A549 (cell line): ENCODE data around the gene MYOF. TPM values are rescaled to one million over a fixed set of nuclear protein-coding genes. Genes with fewer than 3 reads are reported as not detected.

Experiments used
- ATAC-seq, 2 experiments: fragments of 200-7000 bp in 1 of 2; fragments of >200 bp in 1 of 2; cut with Nextera tagmentation in 1 of 2; cut with Tn5 transposase in 1 of 2; 3 replicates each; pipeline versions ENCODE4 v1.8.0 to v1.9.1; 2018 to 2020; ENCODE audit warnings: mild to moderate bottlenecking in 1 of 2, moderate library complexity in 1 of 2
- CTCF ChIA-PET: fragments of 300-600 bp; sonication (Branson Sonifier 250); formaldehyde crosslinking; extraction: SDS; loops from one replicate; lab custom pipeline; 2021; ENCODE audit warnings: antibody characterized with exemption, inconsistent platforms; lab: Yijun Ruan, JAX
- POLR2A ChIA-PET: fragments of 350-600 bp; formaldehyde crosslinking; extraction: SDS; loops from one replicate; lab custom pipeline; 2021; ENCODE audit warnings: antibody characterized with exemption, inconsistent platforms; lab: Yijun Ruan, JAX
- DNase-seq, 2 experiments: peaks; one replicate each; pipeline versions ENCODE4 v3.0.0 to v3.0.0-alpha.2; 2011 to 2016; ENCODE audit warnings: low read depth in 1 of 2, low spot score in 1 of 2
- FAIRE-seq: peaks from 2 replicates; lab custom pipeline; 2011; peaks lifted over from hg19 to GRCh38; lab: Jason Lieb, UNC
- H3K27ac ChIP-seq, 2 experiments: fragments of >200 bp; sonication (Bioruptor Twin); formaldehyde crosslinking; 3 replicates each; pipeline ENCODE4 v1.5.1; 2016 to 2017
- H3K4me1 ChIP-seq: fragments of >200 bp; sonication (Bioruptor Twin); formaldehyde crosslinking; 3 replicates; pipeline ENCODE4 v1.6.1; 2016
- H3K4me2 ChIP-seq: fragments of >200 bp; sonication (Bioruptor Twin); formaldehyde crosslinking; 3 replicates; pipeline ENCODE4 v1.6.1; 2016
- H3K4me3 ChIP-seq: fragments of >200 bp; sonication (Bioruptor Twin); formaldehyde crosslinking; 3 replicates; pipeline ENCODE4 v1.5.1; 2016
- H3K9me3 ChIP-seq: fragments of >200 bp; sonication (Bioruptor Twin); formaldehyde crosslinking; 3 replicates; pipeline ENCODE4 v1.6.1; 2016
- ATOH8 ChIP-seq: fragments of 250-450 bp; sonication (Bioruptor Pico); IDR thresholded peaks from 2 replicates; pipeline ENCODE4 v1.5.0; 2020; ENCODE audit warnings: low read depth, mild to moderate bottlenecking, moderate library complexity
- BCL3 ChIP-seq: fragments of >200 bp; sonication (Bioruptor Twin); formaldehyde crosslinking; IDR thresholded peaks from 3 replicates; pipeline ENCODE4 v1.6.1; 2016
- CEBPB ChIP-seq, 2 experiments: fragments of >200 bp in 1 of 2; sonication (Bioruptor Twin) in 1 of 2; formaldehyde crosslinking in 1 of 2; IDR thresholded peaks; 2 replicates each; pipeline ENCODE4 v1.6.1; 2012 to 2016
- CHD2 ChIP-seq: fragments of 150-350 bp; IDR thresholded peaks from 2 replicates; pipeline ENCODE4 v1.6.1; 2014; ENCODE audit warnings: low read length; ENCODE audit not compliant: partially characterized antibody
- CHD4 ChIP-seq: fragments of 200-600 bp; sonication (generic); IDR thresholded peaks from 2 replicates; pipeline ENCODE4 v1.6.1; 2016; ENCODE audit warnings: antibody characterized with exemption, mild to moderate bottlenecking, borderline replicate concordance
- CTCF ChIP-seq: fragments of >200 bp; sonication (Bioruptor Twin); formaldehyde crosslinking; IDR thresholded peaks from 3 replicates; pipeline ENCODE4 v1.5.1; 2016
- EHMT2 ChIP-seq: fragments of 200-600 bp; sonication (generic); IDR thresholded peaks from 2 replicates; pipeline ENCODE4 v1.6.1; 2016; ENCODE audit warnings: antibody characterized with exemption, low read depth, mild to moderate bottlenecking, moderate library complexity
- FOSB ChIP-seq: fragments of 250-450 bp; sonication (Bioruptor Pico); IDR thresholded peaks from 2 replicates; pipeline ENCODE4 v1.5.0; 2020; ENCODE audit warnings: mild to moderate bottlenecking, moderate library complexity
- GATA3 ChIP-seq: IDR thresholded peaks from 2 replicates; pipeline ENCODE4 v1.6.1; 2012; ENCODE audit warnings: borderline replicate concordance
- HDAC2 ChIP-seq: fragments of 200-600 bp; sonication (generic); IDR thresholded peaks from 2 replicates; pipeline ENCODE4 v1.6.1; 2016
- HES2 ChIP-seq: fragments of >200 bp; sonication (Bioruptor Twin); formaldehyde crosslinking; IDR thresholded peaks from 2 replicates; pipeline ENCODE4 v1.6.1; 2016
- HOXB5 ChIP-seq: fragments of 250-450 bp; sonication (Bioruptor Pico); IDR thresholded peaks from 2 replicates; pipeline ENCODE4 v1.5.0; 2020; ENCODE audit warnings: mild to moderate bottlenecking, moderate library complexity
- JUN ChIP-seq, 2 experiments: fragments of >200 bp; sonication (Bioruptor Twin); formaldehyde crosslinking; IDR thresholded peaks; 2 replicates in 1 of 2; 3 replicates in 1 of 2; pipeline ENCODE4 v1.6.1; 2016 to 2017
- MAZ ChIP-seq: fragments of 150-350 bp; IDR thresholded peaks from 2 replicates; pipeline ENCODE4 v1.6.1; 2014; ENCODE audit warnings: antibody characterized with exemption, low read depth, low read length, borderline replicate concordance
- NFE2L2 ChIP-seq: fragments of 150-350 bp; conservative IDR thresholded peaks from 2 replicates; pipeline ENCODE4 v1.6.1; 2014; ENCODE audit warnings: low read length
- NPAS2 ChIP-seq: fragments of 250-450 bp; sonication (Bioruptor Pico); IDR thresholded peaks from 2 replicates; pipeline ENCODE4 v1.8.0; 2022; ENCODE audit warnings: mild to moderate bottlenecking, moderate library complexity, borderline replicate concordance
- NR3C1 ChIP-seq: fragments of >200 bp; sonication (Bioruptor Twin); formaldehyde crosslinking; IDR thresholded peaks from 3 replicates; pipeline ENCODE4 v1.6.1; 2017
- PBX3 ChIP-seq: IDR thresholded peaks from 2 replicates; pipeline ENCODE4 v1.6.1; 2012
- PHF8 ChIP-seq: fragments of 200-600 bp; sonication (generic); IDR thresholded peaks from 2 replicates; pipeline ENCODE4 v1.6.1; 2016; ENCODE audit warnings: low read depth, mild to moderate bottlenecking, antibody characterized with exemption, moderate library complexity, borderline replicate concordance
- POLR2A ChIP-seq: IDR thresholded peaks from 2 replicates; pipeline ENCODE4 v1.6.1; 2012; ENCODE audit warnings: mild to moderate bottlenecking, low read length
- POLR2AphosphoS2 ChIP-seq: conservative IDR thresholded peaks from 2 replicates; pipeline ENCODE4 v1.6.1; 2012; ENCODE audit warnings: low read length, improper control_type of control experiment, inconsistent platforms
- RAD21 ChIP-seq, 2 experiments: fragments of >200 bp in 1 of 2; sonication (Bioruptor Twin) in 1 of 2; formaldehyde crosslinking in 1 of 2; IDR thresholded peaks in 1 of 2; conservative IDR thresholded peaks in 1 of 2; 2 replicates in 1 of 2; 3 replicates in 1 of 2; pipeline ENCODE4 v1.6.1; 2012 to 2018; ENCODE audit warnings: inconsistent platforms in 1 of 2
- RCOR1 ChIP-seq: fragments of 150-350 bp; IDR thresholded peaks from 2 replicates; pipeline ENCODE4 v1.6.1; 2014; ENCODE audit warnings: antibody characterized with exemption, low read length, low read depth
- SREBF2 ChIP-seq: fragments of 450-650 bp; IDR thresholded peaks from 2 replicates; pipeline ENCODE4 v1.6.1; 2014; ENCODE audit warnings: mild to moderate bottlenecking, moderate library complexity
- TP53 ChIP-seq: fragments of 250-450 bp; sonication (Bioruptor Pico); IDR thresholded peaks from 2 replicates; pipeline ENCODE4 v1.5.0; 2021; ENCODE audit warnings: mild to moderate bottlenecking, moderate library complexity
- ZC3H11A ChIP-seq: fragments of 450-650 bp; IDR thresholded peaks from 2 replicates; pipeline ENCODE4 v1.6.1; 2014; ENCODE audit warnings: antibody characterized with exemption, mild to moderate bottlenecking
- ZSCAN20 ChIP-seq: fragments of 250-450 bp; sonication (Bioruptor Pico); IDR thresholded peaks from 2 replicates; pipeline ENCODE4 v1.8.0; 2022; ENCODE audit warnings: mild to moderate bottlenecking, moderate library complexity
- WGBS: methylation state at CpG from one replicate; pipeline ENCODE4 v1.1.6; 2017; ENCODE audit errors: missing lambda C conversion rate; 5-methylcytosine and 5-hydroxymethylcytosine counted together
- polyA plus RNA-seq, 4 experiments: library from polyadenylated mRNA; depleted of rRNA in 3 of 4; stranded (reverse); fragments of >200 nt; fragmentation: RNase III in 1 of 4; extraction: RNeasy Plus Mini Kit Qiagen cat#74134 plus additional on column Dnase treatment in 1 of 4; gene quantifications; 2 replicates in 3 of 4; 3 replicates in 1 of 4; pipeline ENCODE4 v1.2.3, GENCODE V29; 2011 to 2017

MYOF gene
- polyA plus RNA-seq, 2 of the 4 experiments (the other 2 are of a cell fraction): 190 to 265 TPM

GRCh38 chr10:93478873-93479272 is 3.3 kb downstream of the MYOF start:
- H3K9me3 ChIP-seq: no peaks in the 10 kb centered on the region
- ChIA-PET CTCF (interaction anchor here (0.6 to 41.4 kb wide), 8 partner anchors 9 to 514 kb away, joined by 3 to 924 read pairs (median 6); no protein-coding TSS in a partner anchor), POLR2A (interaction anchor here (0.8 to 5.7 kb wide), 5 partner anchors 12 to 42 kb away, joined by 3 to 114 read pairs (median 4); no protein-coding TSS in a partner anchor)
- H3K4me3 ChIP-seq: peak overlapping the region; percentile 61
- H3K4me2 ChIP-seq: peak overlapping the region; percentile 80
- H3K4me1 ChIP-seq: peaks cover 63% of the 10 kb centered on the region
- ATAC-seq: no peak
- TF ChIP-seq NR3C1 (no peak), GATA3 (peak; percentile 38; the same call in 1 of the 2 replicates)
- H3K27ac ChIP-seq: peak overlapping the region; percentile 92 to 93
- no peak for FAIRE-seq
- no peak for DNase-seq
- 16% methylated on average over 6 of the region's 6 CpGs for WGBS

GRCh38 chr10:93476756-93477155 is 5.4 kb downstream of the MYOF start:
- TF ChIP-seq SREBF2 (no peak), FOSB (no peak), ATOH8 (CRISPR knock-in tag) (no peak), RCOR1 (no peak), GATA3 (no peak), NPAS2 (CRISPR knock-in tag) (no peak), TP53 (CRISPR knock-in tag) (no peak), EHMT2 (no peak), HDAC2 (no peak), RAD21 (conservative IDR thresholded peaks at IDR 0.05 in 1 of 2, IDR thresholded peaks at IDR 0.05 in 1 of 2) (no peak), POLR2AphosphoS2 (no peak), HES2 (no peak), PBX3 (no peak), HOXB5 (CRISPR knock-in tag) (no peak), CHD2 (no peak), ZC3H11A (no peak), CTCF (no peak)
- peak overlapping the region; percentile 70 for H3K4me2 ChIP-seq
- H3K4me3 ChIP-seq: peak overlapping the region; percentile 18; the same call in 1 of the 3 replicates
- CTCF ChIA-PET: interaction anchor here (0.7 to 41.4 kb wide), 5 partner anchors 14 to 1377 kb away, joined by 3 to 924 read pairs (median 4); no protein-coding TSS in a partner anchor
- H3K27ac ChIP-seq: peak overlapping the region; percentile 92 to 93
- POLR2A ChIA-PET: interaction anchor here (1.2 to 2.2 kb wide), 4 partner anchors 11 to 40 kb away, joined by 11 to 52 read pairs (median 16); no protein-coding TSS in a partner anchor
- ATAC-seq (no peak), DNase-seq (no peak), FAIRE-seq (no peak)
- 93% methylated on average over 2 of the region's 2 CpGs for WGBS
- peaks cover 80% of the 10 kb centered on the region for H3K4me1 ChIP-seq
- H3K9me3 ChIP-seq: no peaks in the 10 kb centered on the region

GRCh38 chr10:93475871-93476270 is 6.3 kb downstream of the MYOF start:
- DNase-seq (peak; percentile 78 to 97), FAIRE-seq (peak; percentile 39), ATAC-seq (peak; percentile 69 to 82)
- H3K4me1 ChIP-seq: peaks cover 86% of the 10 kb centered on the region
- 0% methylated on average over 2 of the region's 2 CpGs for WGBS
- ChIA-PET POLR2A (interaction anchor here (0.6 to 2.2 kb wide), 8 partner anchors 10 to 92 kb away, joined by 3 to 52 read pairs (median 8); no protein-coding TSS in a partner anchor), CTCF (interaction anchor here (0.6 to 41.4 kb wide), 10 partner anchors 13 to 1377 kb away, joined by 3 to 924 read pairs (median 4); no protein-coding TSS in a partner anchor)
- H3K4me3 ChIP-seq: peak overlapping the region; percentile 18; the same call in 2 of the 3 replicates
- peak overlapping the region; percentile 92 to 93 for H3K27ac ChIP-seq
- peak overlapping the region; percentile 70 for H3K4me2 ChIP-seq
- H3K9me3 ChIP-seq: no peaks in the 10 kb centered on the region
- TF ChIP-seq JUN (IDR thresholded peaks at IDR 0.05) (peak; percentile 67 to 85; a peak in 2 of 5 replicates), PBX3 (0 out of 2 replicates have a peak, but pooled peaks have one; percentile 73), CEBPB (IDR thresholded peaks at IDR 0.05) (peak in 1 of 2 experiments; percentile 71; a peak in 1 of 4 replicates), PHF8 (no peak), ZSCAN20 (CRISPR knock-in tag) (peak; percentile 0; the same call in 1 of the 2 replicates), NFE2L2 (0 out of 2 replicates have a peak, but pooled peaks have one; percentile 20), EHMT2 (no peak), POLR2A (no peak), RCOR1 (no peak), BCL3 (peak; percentile 65; the same call in 1 of the 3 replicates), MAZ (no peak), CHD4 (no peak)
